Panc1 (cell line): ENCODE results near the gene SLC25A34. TPM values are rescaled to one million over a fixed set of nuclear protein-coding genes. Genes with fewer than 3 reads are reported as not detected.

ENCODE experiments used
- ATAC-seq: fragments of 200-7000 bp; cut with Tn5 transposase; 2 replicates; pipeline ENCODE4 v1.9.1; 2020; ENCODE audit warnings: mild to moderate bottlenecking, moderate library complexity
- BruUV-seq: library from RNA; stranded (reverse); fragments of 400-500 nt; replicated peaks from 2 replicates; lab custom pipeline; 2021; lab: Mats Ljungman, UMichigan
- CTCF ChIA-PET: fragments of 300-600 bp; sonication (Branson Sonifier 250); formaldehyde crosslinking; loops from one replicate; lab custom pipeline; 2022; ENCODE audit warnings: antibody characterized with exemption; lab: Charles Lee
- POLR2A ChIA-PET: fragments of 300-600 bp; sonication (Branson Sonifier 250); formaldehyde crosslinking; loops from one replicate; lab custom pipeline; 2022; ENCODE audit warnings: antibody characterized with exemption; lab: Charles Lee
- DNase-seq: peaks from one replicate; pipeline ENCODE4 v3.0.0-alpha.2; 2010; ENCODE audit warnings: low read depth, low spot score
- H3K27ac ChIP-seq: 2 replicates; pipeline ENCODE4 v1.5.1; 2011; ENCODE audit warnings: mild to moderate bottlenecking, low read length, inconsistent platforms
- H3K27me3 ChIP-seq: fragments of 200-500 bp; sonication (Bioruptor generic); 2 replicates; pipeline ENCODE4 v1.6.0; 2014; ENCODE audit warnings: low read length, inconsistent platforms; ENCODE audit not compliant: control insufficient read depth, insufficient read depth
- H3K36me3 ChIP-seq: fragments of 200-500 bp; sonication (Bioruptor generic); 2 replicates; pipeline ENCODE4 v1.5.1; 2014; ENCODE audit warnings: inconsistent platforms, mild to moderate bottlenecking, low read length, moderate library complexity; ENCODE audit not compliant: control insufficient read depth, insufficient read depth
- H3K4me1 ChIP-seq: 2 replicates; pipeline ENCODE4 v1.5.1; 2011; ENCODE audit warnings: inconsistent platforms, mild to moderate bottlenecking, low read length, moderate library complexity; ENCODE audit not compliant: control insufficient read depth, insufficient read depth
- H3K4me3 ChIP-seq, 2 experiments: 2 replicates each; pipeline ENCODE4 v1.5.1; 2011 to 2012; ENCODE audit warnings: low read depth in 2 of 2, low read length in 2 of 2, mild to moderate bottlenecking in 2 of 2, inconsistent platforms in 1 of 2, moderate library complexity in 1 of 2
- H3K9me3 ChIP-seq: fragments of 200-500 bp; sonication (Bioruptor generic); 2 replicates; pipeline ENCODE4 v1.5.1; 2014; ENCODE audit warnings: low read depth, mild to moderate bottlenecking, inconsistent platforms, low read length, moderate library complexity; ENCODE audit not compliant: control insufficient read depth, insufficient read depth
- POLR2AphosphoS5 ChIP-seq: IDR thresholded peaks from 2 replicates; pipeline ENCODE4 v1.6.1; 2012; ENCODE audit warnings: mild to moderate bottlenecking, low read depth, low read length, moderate library complexity
- SIN3A ChIP-seq: IDR thresholded peaks from 2 replicates; pipeline ENCODE4 v1.6.1; 2012; ENCODE audit warnings: low read depth, mild to moderate bottlenecking, low read length, moderate library complexity, borderline replicate concordance; ENCODE audit not compliant: insufficient read depth
- TCF7L2 ChIP-seq: IDR thresholded peaks from 2 replicates; pipeline ENCODE4 v1.6.1; 2011; ENCODE audit warnings: mild to moderate bottlenecking, low read depth, low read length, inconsistent platforms
- in situ Hi-C: cut with HindIII; loops from 2 replicates; pipeline ENCODE4 v1.10.0; 2016; ENCODE audit warnings: low sequenced_read_pairs, low pct_unique_long_range_greater_than_20kb
- intact Hi-C: fragments of 100-400 bp; cut with micrococcal nuclease; formaldehyde crosslinking; loops from one replicate; pipeline ENCODE4 v1.10.0; 2022; ENCODE audit not compliant: unreplicated experiment
- total RNA-seq: library from RNA; stranded (reverse); gene quantifications from one replicate; pipeline ENCODE4 v1.2.1, GENCODE V29; 2021; ENCODE audit not compliant: unreplicated experiment
- TF ChIP-seq, protein P1 (sequence below): fragments of 450-650 bp; IDR thresholded peaks from 2 replicates; pipeline ENCODE4 v1.5.1; 2017; ENCODE audit warnings: mild to moderate bottlenecking
- TF ChIP-seq, protein P2 (sequence below), 2 experiments: IDR thresholded peaks; 2 replicates each; pipeline ENCODE4 v1.6.1; 2011 to 2012; ENCODE audit warnings: low read depth in 2 of 2, control low read depth in 1 of 2, low read length in 1 of 2, mild to moderate bottlenecking in 1 of 2, moderate library complexity in 1 of 2; ENCODE audit not compliant: insufficient read depth in 1 of 2

Gene SLC25A34
- total RNA-seq, 1 experiment from 2014 or later: 0.64 TPM

- CTCF ChIA-PET: no interaction called here
- H3K4me3 ChIP-seq: no peak overlapping the region
- no TSS peak for BruUV-seq
- H3K4me1 ChIP-seq: no peaks in the 10 kb centered on the region; the same call in 1 of the 2 replicates
- TF ChIP-seq, protein P1, sequence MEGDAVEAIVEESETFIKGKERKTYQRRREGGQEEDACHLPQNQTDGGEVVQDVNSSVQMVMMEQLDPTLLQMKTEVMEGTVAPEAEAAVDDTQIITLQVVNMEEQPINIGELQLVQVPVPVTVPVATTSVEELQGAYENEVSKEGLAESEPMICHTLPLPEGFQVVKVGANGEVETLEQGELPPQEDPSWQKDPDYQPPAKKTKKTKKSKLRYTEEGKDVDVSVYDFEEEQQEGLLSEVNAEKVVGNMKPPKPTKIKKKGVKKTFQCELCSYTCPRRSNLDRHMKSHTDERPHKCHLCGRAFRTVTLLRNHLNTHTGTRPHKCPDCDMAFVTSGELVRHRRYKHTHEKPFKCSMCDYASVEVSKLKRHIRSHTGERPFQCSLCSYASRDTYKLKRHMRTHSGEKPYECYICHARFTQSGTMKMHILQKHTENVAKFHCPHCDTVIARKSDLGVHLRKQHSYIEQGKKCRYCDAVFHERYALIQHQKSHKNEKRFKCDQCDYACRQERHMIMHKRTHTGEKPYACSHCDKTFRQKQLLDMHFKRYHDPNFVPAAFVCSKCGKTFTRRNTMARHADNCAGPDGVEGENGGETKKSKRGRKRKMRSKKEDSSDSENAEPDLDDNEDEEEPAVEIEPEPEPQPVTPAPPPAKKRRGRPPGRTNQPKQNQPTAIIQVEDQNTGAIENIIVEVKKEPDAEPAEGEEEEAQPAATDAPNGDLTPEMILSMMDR: no peak
- TF ChIP-seq, protein P2, sequence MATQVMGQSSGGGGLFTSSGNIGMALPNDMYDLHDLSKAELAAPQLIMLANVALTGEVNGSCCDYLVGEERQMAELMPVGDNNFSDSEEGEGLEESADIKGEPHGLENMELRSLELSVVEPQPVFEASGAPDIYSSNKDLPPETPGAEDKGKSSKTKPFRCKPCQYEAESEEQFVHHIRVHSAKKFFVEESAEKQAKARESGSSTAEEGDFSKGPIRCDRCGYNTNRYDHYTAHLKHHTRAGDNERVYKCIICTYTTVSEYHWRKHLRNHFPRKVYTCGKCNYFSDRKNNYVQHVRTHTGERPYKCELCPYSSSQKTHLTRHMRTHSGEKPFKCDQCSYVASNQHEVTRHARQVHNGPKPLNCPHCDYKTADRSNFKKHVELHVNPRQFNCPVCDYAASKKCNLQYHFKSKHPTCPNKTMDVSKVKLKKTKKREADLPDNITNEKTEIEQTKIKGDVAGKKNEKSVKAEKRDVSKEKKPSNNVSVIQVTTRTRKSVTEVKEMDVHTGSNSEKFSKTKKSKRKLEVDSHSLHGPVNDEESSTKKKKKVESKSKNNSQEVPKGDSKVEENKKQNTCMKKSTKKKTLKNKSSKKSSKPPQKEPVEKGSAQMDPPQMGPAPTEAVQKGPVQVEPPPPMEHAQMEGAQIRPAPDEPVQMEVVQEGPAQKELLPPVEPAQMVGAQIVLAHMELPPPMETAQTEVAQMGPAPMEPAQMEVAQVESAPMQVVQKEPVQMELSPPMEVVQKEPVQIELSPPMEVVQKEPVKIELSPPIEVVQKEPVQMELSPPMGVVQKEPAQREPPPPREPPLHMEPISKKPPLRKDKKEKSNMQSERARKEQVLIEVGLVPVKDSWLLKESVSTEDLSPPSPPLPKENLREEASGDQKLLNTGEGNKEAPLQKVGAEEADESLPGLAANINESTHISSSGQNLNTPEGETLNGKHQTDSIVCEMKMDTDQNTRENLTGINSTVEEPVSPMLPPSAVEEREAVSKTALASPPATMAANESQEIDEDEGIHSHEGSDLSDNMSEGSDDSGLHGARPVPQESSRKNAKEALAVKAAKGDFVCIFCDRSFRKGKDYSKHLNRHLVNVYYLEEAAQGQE (IDR thresholded peaks at IDR 0.05; ENCODE audit: insufficient read depth in 1 of 2, low read depth in 2 of 2, low read length in 1 of 2): no peak
- TF ChIP-seq TCF7L2: no peak
- no peak for TF ChIP-seq SIN3A
- TF ChIP-seq POLR2AphosphoS5: no peak
- DNase-seq (no peak), ATAC-seq (no peak)
- H3K9me3 ChIP-seq: no peaks in the 10 kb centered on the region
- POLR2A ChIA-PET: no interaction called here
- no peaks in the 10 kb centered on the region for H3K27me3 ChIP-seq
- in situ Hi-C loops (no loop called here), intact Hi-C loops (no loop called here)
- H3K27ac ChIP-seq: no peak overlapping the region
- no peaks in the 10 kb centered on the region for H3K36me3 ChIP-seq
Observed at GRCh38 chr1:15733218-15733725, 2.8 kb upstream of the SLC25A34 start.

GRCh38 chr1:15733726-15734226 is 2.3 kb upstream of the SLC25A34 start:
- in situ Hi-C loops: no loop called here
- no peaks in the 10 kb centered on the region; the same call in 1 of the 2 replicates for H3K4me1 ChIP-seq
- TF ChIP-seq TCF7L2: no peak
- TF ChIP-seq, protein P2 (IDR thresholded peaks at IDR 0.05; ENCODE audit: insufficient read depth in 1 of 2, low read depth in 2 of 2, low read length in 1 of 2): no peak
- TF ChIP-seq, protein P1: no peak
- TF ChIP-seq SIN3A: no peak
- no peak for TF ChIP-seq POLR2AphosphoS5
- H3K4me3 ChIP-seq: no peak overlapping the region
- no peaks in the 10 kb centered on the region for H3K27me3 ChIP-seq
- POLR2A ChIA-PET: no interaction called here
- intact Hi-C loops: no loop called here
- no peak overlapping the region for H3K27ac ChIP-seq
- no peak for DNase-seq
- H3K9me3 ChIP-seq: no peaks in the 10 kb centered on the region
- CTCF ChIA-PET: no interaction called here
- no peak for ATAC-seq
- BruUV-seq: no TSS peak
- H3K36me3 ChIP-seq: no peaks in the 10 kb centered on the region
